HK-2 (cell line): ENCODE data around the gene PLBD2.

Source experiments
- DNase-seq: peaks from one replicate; pipeline ENCODE4 v3.0.0-alpha.2; 2018; ENCODE audit not compliant: unreplicated experiment

Gene PLBD2

GRCh38 chr12:113358381-113359132 is at the start of gene PLBD2:
TSS of gene PLBD2 (plus strand) at chr12:113358587. CDS start at chr12:113358601, 14 bp downstream.
- DNase-seq: peak; percentile 95

- no peak for DNase-seq
Observed at GRCh38 chr12:113310489-113310888, 47.9 kb upstream of the PLBD2 start.

GRCh38 chr12:113314121-113314529 is 44.3 kb upstream of the PLBD2 start:
- no peak for DNase-seq

- no peak for DNase-seq
Observed at GRCh38 chr12:113315358-113315757, 43.0 kb upstream of the PLBD2 start.

GRCh38 chr12:113316155-113316554 is 42.2 kb upstream of the PLBD2 start:
- DNase-seq: no peak

- DNase-seq: no peak
Observed at GRCh38 chr12:113317122-113317521, 41.3 kb upstream of the PLBD2 start.

GRCh38 chr12:113318046-113318656 is 40.2 kb upstream of the PLBD2 start:
- DNase-seq: no peak

- no peak for DNase-seq
Observed at GRCh38 chr12:113318900-113319628, 39.3 kb upstream of the PLBD2 start.

- no peak for DNase-seq
Observed at GRCh38 chr12:113320401-113320800, 38.0 kb upstream of the PLBD2 start.

- DNase-seq: no peak
Observed at GRCh38 chr12:113322343-113322742, 36.0 kb upstream of the PLBD2 start.

- no peak for DNase-seq
Observed at GRCh38 chr12:113325916-113326315, 32.5 kb upstream of the PLBD2 start.

- no peak for DNase-seq
Observed at GRCh38 chr12:113326775-113327395, 31.5 kb upstream of the PLBD2 start.

- DNase-seq: no peak
Observed at GRCh38 chr12:113328368-113328889, 30.0 kb upstream of the PLBD2 start.

GRCh38 chr12:113329022-113329790 is 29.2 kb upstream of the PLBD2 start:
- DNase-seq: no peak

GRCh38 chr12:113329791-113330417 is 28.5 kb upstream of the PLBD2 start:
- DNase-seq: no peak

GRCh38 chr12:113330505-113330904 is 27.9 kb upstream of the PLBD2 start:
- DNase-seq: no peak

GRCh38 chr12:113332688-113333417 is 25.5 kb upstream of the PLBD2 start:
- DNase-seq: no peak

- no peak for DNase-seq
Observed at GRCh38 chr12:113333418-113333750, 25.0 kb upstream of the PLBD2 start.

GRCh38 chr12:113333877-113334785 is 24.3 kb upstream of the PLBD2 start:
- DNase-seq: no peak
